Adipocyte (in vitro differentiated cells): ENCODE data around the gene PTPN14.

Experiments used
- DNase-seq: peaks from one replicate; pipeline ENCODE4 v3.0.0-alpha.2; 2015; ENCODE audit warnings: low read depth
- H3K27me3 ChIP-seq: replicated peaks from 2 replicates; pipeline ENCODE4 v1.7.0; 2013; ENCODE audit warnings: mild to moderate bottlenecking, low read length, moderate library complexity; ENCODE audit not compliant: control insufficient read depth, insufficient read depth
- H3K36me3 ChIP-seq: 2 replicates; pipeline ENCODE4 v1.7.0; 2013; ENCODE audit warnings: low read length, mild to moderate bottlenecking, moderate library complexity; ENCODE audit not compliant: control insufficient read depth, insufficient read depth, severe bottlenecking
- H3K4me1 ChIP-seq: 2 replicates; pipeline ENCODE4 v1.7.0; 2013; ENCODE audit warnings: mild to moderate bottlenecking, low read length, moderate library complexity; ENCODE audit not compliant: control insufficient read depth, insufficient read depth
- H3K4me3 ChIP-seq: 2 replicates; pipeline ENCODE4 v1.7.0; 2013; ENCODE audit warnings: mild to moderate bottlenecking, low read length, moderate library complexity
- H3K9ac ChIP-seq: 2 replicates; pipeline ENCODE4 v1.7.0; 2013; ENCODE audit warnings: mild to moderate bottlenecking, low read length, moderate library complexity
- H3K9me3 ChIP-seq: 2 replicates; pipeline ENCODE4 v1.7.0; 2013; ENCODE audit warnings: mild to moderate bottlenecking, low read length, moderate library complexity; ENCODE audit not compliant: control insufficient read depth

PTPN14 gene

GRCh38 chr1:214455971-214456867 lies 95.2 kb downstream of the PTPN14 start:
- no peaks in the 10 kb centered on the region for H3K36me3 ChIP-seq
- DNase-seq = no peak
- H3K27me3 ChIP-seq = no peaks in the 10 kb centered on the region
- no peak overlapping the region for H3K4me3 ChIP-seq
- H3K4me1 ChIP-seq = peaks cover 46% of the 10 kb centered on the region
- H3K9me3 ChIP-seq = no peaks in the 10 kb centered on the region
- no peak overlapping the region for H3K9ac ChIP-seq

- H3K4me1 ChIP-seq = peaks cover 46% of the 10 kb centered on the region
- DNase-seq = no peak
Measured at GRCh38 chr1:214455479-214455878, 95.9 kb downstream of the PTPN14 start.

GRCh38 chr1:214454569-214455396 lies 96.6 kb downstream of the PTPN14 start:
- DNase-seq = peak; percentile 56
- H3K4me3 ChIP-seq = no peak overlapping the region
- H3K9me3 ChIP-seq = no peaks in the 10 kb centered on the region
- peaks cover 3% of the 10 kb centered on the region for H3K36me3 ChIP-seq
- no peak overlapping the region for H3K9ac ChIP-seq
- H3K27me3 ChIP-seq = no peaks in the 10 kb centered on the region
- peaks cover 46% of the 10 kb centered on the region for H3K4me1 ChIP-seq

More at GRCh38 chr1:214455479-214455878, 95.9 kb downstream of the PTPN14 start:
- Histone ChIP-seq H3K9ac (no peak overlapping the region), H3K36me3 (peaks cover 3% of the 10 kb centered on the region), H3K9me3 (no peaks in the 10 kb centered on the region), H3K27me3 (no peaks in the 10 kb centered on the region), H3K4me3 (no peak overlapping the region)

GRCh38 chr1:214453109-214453722 lies 98.2 kb downstream of the PTPN14 start:
- Histone ChIP-seq H3K36me3 (peaks cover 3% of the 10 kb centered on the region), H3K4me1 (peaks cover 46% of the 10 kb centered on the region), H3K9me3 (no peaks in the 10 kb centered on the region), H3K27me3 (no peaks in the 10 kb centered on the region), H3K9ac (no peak overlapping the region), H3K4me3 (no peak overlapping the region)
- DNase-seq = peak; percentile 42

- Histone ChIP-seq H3K4me3 (no peak overlapping the region), H3K9ac (no peak overlapping the region), H3K9me3 (no peaks in the 10 kb centered on the region), H3K36me3 (peaks cover 3% of the 10 kb centered on the region), H3K4me1 (peaks cover 53% of the 10 kb centered on the region), H3K27me3 (no peaks in the 10 kb centered on the region)
- DNase-seq = no peak
Measured at GRCh38 chr1:214452152-214452784, 99.1 kb downstream of the PTPN14 start.

- peaks cover 3% of the 10 kb centered on the region for H3K36me3 ChIP-seq
- no peaks in the 10 kb centered on the region for H3K27me3 ChIP-seq
- no peak overlapping the region for H3K4me3 ChIP-seq
- DNase-seq = no peak
- no peak overlapping the region for H3K9ac ChIP-seq
- H3K4me1 ChIP-seq = peaks cover 60% of the 10 kb centered on the region
- no peaks in the 10 kb centered on the region for H3K9me3 ChIP-seq
Measured at GRCh38 chr1:214451596-214451995, 99.8 kb downstream of the PTPN14 start.

- no peaks in the 10 kb centered on the region for H3K27me3 ChIP-seq
- peaks cover 63% of the 10 kb centered on the region for H3K4me1 ChIP-seq
- no peak for DNase-seq
- peaks cover 3% of the 10 kb centered on the region for H3K36me3 ChIP-seq
- H3K9ac ChIP-seq = no peak overlapping the region
- H3K9me3 ChIP-seq = no peaks in the 10 kb centered on the region
- H3K4me3 ChIP-seq = no peak overlapping the region
Measured at GRCh38 chr1:214449371-214449770, 102.0 kb downstream of the PTPN14 start.

- Histone ChIP-seq H3K4me3 (no peak overlapping the region), H3K9ac (no peak overlapping the region), H3K4me1 (peaks cover 61% of the 10 kb centered on the region), H3K36me3 (peaks cover 3% of the 10 kb centered on the region), H3K9me3 (no peaks in the 10 kb centered on the region), H3K27me3 (no peaks in the 10 kb centered on the region)
- DNase-seq = no peak
Measured at GRCh38 chr1:214448536-214448935, 102.9 kb downstream of the PTPN14 start.

GRCh38 chr1:214447557-214447871 lies 103.9 kb downstream of the PTPN14 start:
- Histone ChIP-seq H3K4me3 (peak overlapping the region; percentile 12), H3K36me3 (peaks cover 3% of the 10 kb centered on the region), H3K9ac (peak overlapping the region; percentile 52)

GRCh38 chr1:214446772-214447556 lies 104.4 kb downstream of the PTPN14 start:
- peaks cover 46% of the 10 kb centered on the region for H3K4me1 ChIP-seq
- no peaks in the 10 kb centered on the region for H3K27me3 ChIP-seq
- peak overlapping the region; percentile 52 for H3K9ac ChIP-seq
- peak overlapping the region; percentile 12 for H3K4me3 ChIP-seq
- H3K36me3 ChIP-seq = peaks cover 3% of the 10 kb centered on the region
- no peaks in the 10 kb centered on the region for H3K9me3 ChIP-seq
- DNase-seq = peak; percentile 79

More at GRCh38 chr1:214447557-214447871, 103.9 kb downstream of the PTPN14 start:
- H3K27me3 ChIP-seq = no peaks in the 10 kb centered on the region
- no peaks in the 10 kb centered on the region for H3K9me3 ChIP-seq
- peaks cover 51% of the 10 kb centered on the region for H3K4me1 ChIP-seq
- DNase-seq = peak; percentile 35
